ENCODE results near the gene GALNT6. TPM values are rescaled to one million over a fixed set of nuclear protein-coding genes. Genes with fewer than 3 reads are reported as not detected.

Gene GALNT6
- total and polyA plus RNA-seq, 10 donors = 5.8 to 29.4 (median 18.2) TPM

GRCh38 chr12:51370667-51371066 is 20.5 kb downstream of the GALNT6 start:
- peaks cover 0 to 34% (median 7%) of the 10 kb centered on the region in 6 donors for H3K36me3 ChIP-seq
- peaks cover 14 to 89% (median 41%) of the 10 kb centered on the region in 6 donors for H3K4me1 ChIP-seq
- intact Hi-C loops (cut with DNase I; ENCODE audit: low total_unique reads) = no loop called here
- no peak overlapping the region for H3K27ac ChIP-seq
- no peaks in the 10 kb centered on the region for H3K9me3 ChIP-seq
- 94 to 99% (median 97%) methylated on average over 9 of the region's 9 CpGs for WGBS, 5 donors
- H3K27me3 ChIP-seq (replicated peaks in 1 of 7) = no peaks in the 10 kb centered on the region
- DNase-seq = no peak
- TF ChIP-seq POLR2A (IDR thresholded peaks at IDR 0.05) (no peak), POLR2AphosphoS5 (IDR thresholded peaks at IDR 0.05) (no peak), CTCF (IDR thresholded peaks at IDR 0.05 in 8 of 11, conservative IDR thresholded peaks at IDR 0.05 in 3 of 11) (no peak)
- no peak overlapping the region for H3K4me3 ChIP-seq

GRCh38 chr12:51369581-51369980 is 21.6 kb downstream of the GALNT6 start:
- Histone ChIP-seq H3K4me1 (peaks cover 14 to 82% (median 40%) of the 10 kb centered on the region in 6 donors), H3K27ac (peak overlapping the region in 5 of 8 donors; percentile 23 to 64 (median 52)), H3K4me3 (peak overlapping the region in 2 of 8 donors; percentile 4 to 36), H3K36me3 (peaks cover 0 to 29% (median 4%) of the 10 kb centered on the region in 6 donors), H3K9me3 (no peaks in the 10 kb centered on the region), H3K27me3 (replicated peaks in 1 of 7) (no peaks in the 10 kb centered on the region)
- TF ChIP-seq POLR2A (IDR thresholded peaks at IDR 0.05) (no peak), POLR2AphosphoS5 (IDR thresholded peaks at IDR 0.05) (no peak), CTCF (IDR thresholded peaks at IDR 0.05 in 8 of 11, conservative IDR thresholded peaks at IDR 0.05 in 3 of 11) (no peak)
- no peak for DNase-seq
- intact Hi-C loops (cut with DNase I; ENCODE audit: low total_unique reads) = no loop called here
- WGBS, 5 donors = 51 to 63% (median 56%) methylated on average over 4 of the region's 4 CpGs

DNA sequence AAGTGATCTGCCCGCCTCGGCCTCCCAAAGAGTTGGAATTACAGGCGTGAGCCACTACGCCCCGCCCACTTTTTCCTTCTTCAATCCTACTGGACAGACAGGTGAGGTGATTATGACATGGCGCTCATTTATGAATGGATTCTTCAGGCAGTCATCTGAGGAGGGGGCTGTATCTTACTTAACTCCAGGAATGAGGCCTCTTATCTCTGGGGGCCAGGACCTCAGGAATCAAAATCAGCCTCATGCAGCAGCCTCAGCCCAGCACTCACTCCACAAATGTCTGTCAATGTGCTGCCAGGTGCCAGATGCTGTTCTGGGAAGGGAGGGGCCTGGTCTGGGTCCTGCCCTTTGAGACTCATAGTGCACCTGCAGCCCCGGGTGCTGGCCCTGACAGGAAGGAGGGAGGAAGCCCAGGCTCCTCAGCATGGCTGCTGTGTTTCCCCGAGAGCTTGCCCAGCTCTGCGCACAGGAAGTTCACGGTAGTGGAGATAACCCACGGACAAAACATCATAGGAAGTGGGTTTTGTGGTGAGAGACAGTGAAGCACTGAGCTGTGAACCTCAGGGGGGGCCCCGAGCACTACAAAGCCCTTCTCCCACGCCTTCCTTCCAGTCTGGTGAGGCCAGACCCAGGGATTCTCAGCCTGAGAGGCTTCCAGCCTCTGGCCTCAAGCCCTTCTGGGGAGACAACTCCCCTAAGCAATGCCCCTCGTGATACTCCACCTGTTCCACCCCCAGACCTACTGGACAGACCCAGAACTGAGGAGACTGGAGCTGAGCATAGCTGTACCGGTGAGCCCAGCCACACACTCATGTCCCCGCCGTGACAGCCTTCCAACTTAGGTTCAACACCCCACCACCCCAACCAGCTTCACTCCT is 22.3 kb downstream of the GALNT6 start:
- 25 to 41% (median 29%) methylated on average over 14 to 17 of the region's 17 CpGs for WGBS, 5 donors
- intact Hi-C loops (cut with DNase I; ENCODE audit: low total_unique reads) = no loop called here
- Histone ChIP-seq H3K27me3 (replicated peaks in 1 of 7) (no peaks in the 10 kb centered on the region), H3K36me3 (peaks cover 0 to 32% (median 6%) of the 10 kb centered on the region in 6 donors), H3K4me3 (peak overlapping the region in 2 of 8 donors; percentile 4 to 36), H3K4me1 (peaks cover 14 to 75% (median 36%) of the 10 kb centered on the region in 6 donors), H3K9me3 (no peaks in the 10 kb centered on the region), H3K27ac (peak overlapping the region in 5 of 8 donors; percentile 23 to 64 (median 52))
- DNase-seq = peak; percentile 96
- TF ChIP-seq CTCF (IDR thresholded peaks at IDR 0.05 in 8 of 11, conservative IDR thresholded peaks at IDR 0.05 in 3 of 11) (peak in 2 of 11 experiments; percentile 17 to 21), POLR2A (IDR thresholded peaks at IDR 0.05) (no peak), POLR2AphosphoS5 (IDR thresholded peaks at IDR 0.05) (peak; percentile 87 to 95 (median 92))

- Histone ChIP-seq H3K4me1 (peaks cover 14 to 39% (median 27%) of the 10 kb centered on the region in 6 donors), H3K36me3 (peaks cover 0 to 49% (median 5%) of the 10 kb centered on the region in 6 donors), H3K9me3 (no peaks in the 10 kb centered on the region), H3K4me3 (no peak overlapping the region), H3K27ac (no peak overlapping the region), H3K27me3 (replicated peaks in 1 of 7) (no peaks in the 10 kb centered on the region)
- intact Hi-C loops (cut with DNase I; ENCODE audit: low total_unique reads) = no loop called here
- 90 to 96% (median 92%) methylated on average over 10 of the region's 10 CpGs for WGBS, 5 donors
- TF ChIP-seq POLR2A (IDR thresholded peaks at IDR 0.05) (no peak), POLR2AphosphoS5 (IDR thresholded peaks at IDR 0.05) (no peak), CTCF (IDR thresholded peaks at IDR 0.05 in 8 of 11, conservative IDR thresholded peaks at IDR 0.05 in 3 of 11) (no peak)
- DNase-seq = no peak
Measured at GRCh38 chr12:51365276-51365675, 25.9 kb downstream of the GALNT6 start.
